GM12878 (cell line): ENCODE data around the gene PUS7L.
"Not testable (repeated sequence)": the region's sequence is repeated elsewhere in the genome, so short reads cannot be mapped to it uniquely, and the experiment has no call there.

Experiments
- CTCF ChIP-seq, 3 experiments: IDR thresholded peaks in 2 of 3; conservative IDR thresholded peaks in 1 of 3; 2 replicates each; pipeline ENCODE4 v1.5.1; 2011; ENCODE audit warnings: low read depth in 3 of 3, low read length in 3 of 3, mild to moderate bottlenecking in 3 of 3, control low read depth in 2 of 3, moderate library complexity in 2 of 3, inconsistent platforms in 1 of 3, mixed read lengths in 1 of 3; ENCODE audit not compliant: control insufficient read depth in 2 of 3, insufficient read depth in 1 of 3; ENCODE audit errors: extremely low read depth in 1 of 3
- EP300 ChIP-seq, 2 experiments: fragments of 150-350 bp in 1 of 2; IDR thresholded peaks; 2 replicates each; pipeline ENCODE4 v1.6.1; 2011 to 2012; ENCODE audit warnings: low read depth in 2 of 2, low read length in 2 of 2, borderline replicate concordance in 1 of 2, improper control_type of control experiment in 1 of 2, inconsistent platforms in 1 of 2; ENCODE audit not compliant: control insufficient read depth in 1 of 2
- EZH2 ChIP-seq: IDR thresholded peaks from 2 replicates; pipeline ENCODE4 v1.6.1; 2012; ENCODE audit warnings: low read depth, mild to moderate bottlenecking, control low read depth, inconsistent platforms, low read length, borderline replicate concordance; ENCODE audit not compliant: control insufficient read depth
- MXI1 ChIP-seq: fragments of 150-350 bp; IDR thresholded peaks from 2 replicates; pipeline ENCODE4 v1.6.1; 2011; ENCODE audit warnings: low read depth, mild to moderate bottlenecking, inconsistent platforms, low read length, improper control_type of control experiment
- SREBF2 ChIP-seq: IDR thresholded peaks from 2 replicates; pipeline ENCODE4 v1.6.1; 2012; ENCODE audit warnings: mild to moderate bottlenecking, low read length
- TAF1 ChIP-seq: IDR thresholded peaks from 2 replicates; pipeline ENCODE4 v1.6.1; 2011; ENCODE audit warnings: mild to moderate bottlenecking, low read depth, low read length, borderline replicate concordance
- YY1 ChIP-seq: IDR thresholded peaks from 2 replicates; pipeline ENCODE4 v1.6.1; 2011; ENCODE audit warnings: low read depth, mild to moderate bottlenecking, low read length
- ZNF217 ChIP-seq: fragments of 450-650 bp; IDR thresholded peaks from 2 replicates; pipeline ENCODE4 v1.6.1; 2017; ENCODE audit warnings: antibody characterized with exemption, mild to moderate bottlenecking

- TF ChIP-seq TAF1; SREBF2; MXI1; CTCF (IDR thresholded peaks at IDR 0.05 in 2 of 3, conservative IDR thresholded peaks at IDR 0.05 in 1 of 3; ENCODE audit: control insufficient read depth in 2 of 3, extremely low read depth in 1 of 3, insufficient read depth in 1 of 3, low read depth in 3 of 3, low read length in 3 of 3); EZH2; EP300 (IDR thresholded peaks at IDR 0.05; ENCODE audit: borderline replicate concordance in 1 of 2, control insufficient read depth in 1 of 2, low read depth in 2 of 2, low read length in 2 of 2); ZNF217; YY1: not testable (repeated sequence)
Measured at GRCh38 chr12:43701194-43701593, 57.4 kb downstream of the PUS7L start.
